Measurements from ENCODE around the gene GSTO1. TPM values are rescaled to one million over a fixed set of nuclear protein-coding genes. Genes with fewer than 3 reads are reported as not detected.

Gene GSTO1
- total RNA-seq, 1 experiment from 2014 or later, result 134 TPM

GRCh38 chr10:104232613-104233102 is 22.0 kb upstream of the GSTO1 start:
- no peak for DNase-seq (ENCODE audit: low read depth, low spot score)
- BruUV-seq (replicated peaks), result no TSS peak
- H3K27ac ChIP-seq (ENCODE audit: low read length), result peak overlapping the region; percentile 63
- H3K27me3 ChIP-seq (ENCODE audit: control insufficient read depth, insufficient read depth, low read length), result peaks cover 3% of the 10 kb centered on the region; the same call in 1 of the 2 replicates
- ChIA-PET CTCF (interaction anchor here (1.0 kb wide), 1 partner anchor 34 kb away, joined by 7 read pairs; no protein-coding TSS in a partner anchor), POLR2A (interaction anchor here (0.7 to 1.0 kb wide), 3 partner anchors 24 to 105 kb away, joined by 3 to 6 read pairs (median 4); no protein-coding TSS in a partner anchor)
- no peak for TF ChIP-seq SIN3A (IDR thresholded peaks at IDR 0.05; ENCODE audit: borderline replicate concordance, insufficient read depth, low read depth, low read length)
- TF ChIP-seq TCF7L2 (IDR thresholded peaks at IDR 0.05; ENCODE audit: low read depth, low read length), result peak; percentile 38; the same call in 1 of the 2 replicates
- H3K9me3 ChIP-seq (ENCODE audit: control insufficient read depth, insufficient read depth, low read depth, low read length), result peaks cover 5% of the 10 kb centered on the region; the same call in 1 of the 2 replicates
- H3K4me3 ChIP-seq (ENCODE audit: low read depth in 2 of 2, low read length in 2 of 2), result peak overlapping the region; percentile 71 to 90
- intact Hi-C loops (cut with micrococcal nuclease; ENCODE audit: unreplicated experiment), result no loop called here
- ATAC-seq, result peak; percentile 42
- no peaks in the 10 kb centered on the region; the same call in 1 of the 2 replicates for H3K36me3 ChIP-seq (ENCODE audit: control insufficient read depth, insufficient read depth, low read length)
- in situ Hi-C loops (cut with HindIII; ENCODE audit: low pct_unique_long_range_greater_than_20kb, low sequenced_read_pairs), result no loop called here
- H3K4me1 ChIP-seq (ENCODE audit: control insufficient read depth, insufficient read depth, low read length), result peaks cover 6% of the 10 kb centered on the region

DNA sequence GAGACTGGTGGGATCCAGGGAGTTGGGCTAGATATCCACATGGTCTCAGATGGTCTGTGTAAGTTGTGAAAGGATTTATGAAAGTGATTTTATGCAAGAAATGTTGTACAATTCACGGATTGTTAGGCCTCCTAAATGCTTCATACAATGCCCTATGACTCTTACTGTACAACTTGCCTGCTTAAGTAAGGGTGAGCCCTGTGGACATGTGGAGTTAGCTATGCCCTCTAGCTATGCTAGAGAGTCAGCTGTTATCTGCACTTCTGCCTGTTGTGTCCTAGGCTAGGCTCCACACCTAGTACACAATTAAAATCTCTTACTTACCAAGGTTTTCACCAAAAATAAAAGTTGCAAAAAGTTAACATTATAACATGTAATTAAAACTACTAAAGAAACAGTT is 20.9 kb upstream of the GSTO1 start:
- peaks cover 5% of the 10 kb centered on the region; the same call in 1 of the 2 replicates for H3K9me3 ChIP-seq (ENCODE audit: control insufficient read depth, insufficient read depth, low read depth, low read length)
- no peak for ATAC-seq
- H3K4me1 ChIP-seq (ENCODE audit: control insufficient read depth, insufficient read depth, low read length), result peaks cover 6% of the 10 kb centered on the region
- H3K27ac ChIP-seq (ENCODE audit: low read length), result no peak overlapping the region
- in situ Hi-C loops (cut with HindIII; ENCODE audit: low pct_unique_long_range_greater_than_20kb, low sequenced_read_pairs) (no loop called here), intact Hi-C loops (cut with micrococcal nuclease; ENCODE audit: unreplicated experiment) (no loop called here)
- no TSS peak for BruUV-seq (replicated peaks)
- H3K4me3 ChIP-seq (ENCODE audit: low read depth in 2 of 2, low read length in 2 of 2), result no peak overlapping the region
- TF ChIP-seq CTCF (IDR thresholded peaks at IDR 0.05), result no peak
- TF ChIP-seq, protein P1, sequence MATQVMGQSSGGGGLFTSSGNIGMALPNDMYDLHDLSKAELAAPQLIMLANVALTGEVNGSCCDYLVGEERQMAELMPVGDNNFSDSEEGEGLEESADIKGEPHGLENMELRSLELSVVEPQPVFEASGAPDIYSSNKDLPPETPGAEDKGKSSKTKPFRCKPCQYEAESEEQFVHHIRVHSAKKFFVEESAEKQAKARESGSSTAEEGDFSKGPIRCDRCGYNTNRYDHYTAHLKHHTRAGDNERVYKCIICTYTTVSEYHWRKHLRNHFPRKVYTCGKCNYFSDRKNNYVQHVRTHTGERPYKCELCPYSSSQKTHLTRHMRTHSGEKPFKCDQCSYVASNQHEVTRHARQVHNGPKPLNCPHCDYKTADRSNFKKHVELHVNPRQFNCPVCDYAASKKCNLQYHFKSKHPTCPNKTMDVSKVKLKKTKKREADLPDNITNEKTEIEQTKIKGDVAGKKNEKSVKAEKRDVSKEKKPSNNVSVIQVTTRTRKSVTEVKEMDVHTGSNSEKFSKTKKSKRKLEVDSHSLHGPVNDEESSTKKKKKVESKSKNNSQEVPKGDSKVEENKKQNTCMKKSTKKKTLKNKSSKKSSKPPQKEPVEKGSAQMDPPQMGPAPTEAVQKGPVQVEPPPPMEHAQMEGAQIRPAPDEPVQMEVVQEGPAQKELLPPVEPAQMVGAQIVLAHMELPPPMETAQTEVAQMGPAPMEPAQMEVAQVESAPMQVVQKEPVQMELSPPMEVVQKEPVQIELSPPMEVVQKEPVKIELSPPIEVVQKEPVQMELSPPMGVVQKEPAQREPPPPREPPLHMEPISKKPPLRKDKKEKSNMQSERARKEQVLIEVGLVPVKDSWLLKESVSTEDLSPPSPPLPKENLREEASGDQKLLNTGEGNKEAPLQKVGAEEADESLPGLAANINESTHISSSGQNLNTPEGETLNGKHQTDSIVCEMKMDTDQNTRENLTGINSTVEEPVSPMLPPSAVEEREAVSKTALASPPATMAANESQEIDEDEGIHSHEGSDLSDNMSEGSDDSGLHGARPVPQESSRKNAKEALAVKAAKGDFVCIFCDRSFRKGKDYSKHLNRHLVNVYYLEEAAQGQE (IDR thresholded peaks at IDR 0.05; ENCODE audit: insufficient read depth in 1 of 2, low read depth in 2 of 2, low read length in 1 of 2), result no peak
- POLR2A ChIA-PET, result interaction anchor here (0.6 kb wide), 1 partner anchor 230 kb away, joined by 4 read pairs; no protein-coding TSS in a partner anchor
- CTCF ChIA-PET, result no interaction called here
- H3K27me3 ChIP-seq (ENCODE audit: control insufficient read depth, insufficient read depth, low read length), result peaks cover 3% of the 10 kb centered on the region; the same call in 1 of the 2 replicates
- DNase-seq (ENCODE audit: low read depth, low spot score), result no peak
- no peaks in the 10 kb centered on the region; the same call in 1 of the 2 replicates for H3K36me3 ChIP-seq (ENCODE audit: control insufficient read depth, insufficient read depth, low read length)

DNA sequence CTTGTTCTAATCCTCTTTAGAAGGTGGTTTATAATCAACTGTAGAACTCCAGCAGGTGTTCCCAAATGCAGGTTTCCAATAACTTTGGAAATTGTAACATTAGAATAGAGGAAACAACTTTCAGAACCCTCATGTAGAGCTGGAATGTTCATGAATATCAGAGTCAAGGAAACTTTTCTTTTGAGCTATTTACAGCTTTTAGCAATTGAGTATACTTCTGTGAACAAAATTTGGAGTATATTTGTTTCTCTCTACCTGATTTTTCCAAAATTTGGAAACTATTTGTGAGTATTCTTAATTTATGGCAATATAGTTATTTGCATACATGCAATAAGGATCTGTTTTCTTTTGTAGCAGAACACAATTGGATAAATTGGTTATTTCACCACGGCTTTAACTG is 19.8 kb upstream of the GSTO1 start:
- no TSS peak for BruUV-seq (replicated peaks)

More for the DNA sequence above, 19.8 kb upstream of the GSTO1 start:
- Histone ChIP-seq H3K4me3 (ENCODE audit: low read depth in 2 of 2, low read length in 2 of 2) (no peak overlapping the region), H3K27ac (ENCODE audit: low read length) (no peak overlapping the region), H3K27me3 (ENCODE audit: control insufficient read depth, insufficient read depth, low read length) (peaks cover 8% of the 10 kb centered on the region; the same call in 1 of the 2 replicates), H3K9me3 (ENCODE audit: control insufficient read depth, insufficient read depth, low read depth, low read length) (peaks cover 5% of the 10 kb centered on the region; the same call in 1 of the 2 replicates), H3K36me3 (ENCODE audit: control insufficient read depth, insufficient read depth, low read length) (no peaks in the 10 kb centered on the region; the same call in 1 of the 2 replicates), H3K4me1 (ENCODE audit: control insufficient read depth, insufficient read depth, low read length) (peaks cover 6% of the 10 kb centered on the region)
- POLR2A ChIA-PET, result no interaction called here
- no peak for DNase-seq (ENCODE audit: low read depth, low spot score)
- CTCF ChIA-PET, result no interaction called here
- intact Hi-C loops (cut with micrococcal nuclease; ENCODE audit: unreplicated experiment) (no loop called here), in situ Hi-C loops (cut with HindIII; ENCODE audit: low pct_unique_long_range_greater_than_20kb, low sequenced_read_pairs) (no loop called here)
- no peak for TF ChIP-seq POLR2AphosphoS5 (IDR thresholded peaks at IDR 0.05; ENCODE audit: low read depth, low read length)
- no peak for TF ChIP-seq TCF7L2 (IDR thresholded peaks at IDR 0.05; ENCODE audit: low read depth, low read length)
- no peak for TF ChIP-seq SIN3A (IDR thresholded peaks at IDR 0.05; ENCODE audit: borderline replicate concordance, insufficient read depth, low read depth, low read length)
- TF ChIP-seq, protein P1 (IDR thresholded peaks at IDR 0.05; ENCODE audit: insufficient read depth in 1 of 2, low read depth in 2 of 2, low read length in 1 of 2), result no peak
- TF ChIP-seq CTCF (IDR thresholded peaks at IDR 0.05), result no peak
- no peak for ATAC-seq

Data from Panc1 (cell line).